HG02840 (cell line): Measurements from ENCODE around the gene SELENOK.

Experiments used
- ATAC-seq: cut with Tn5 transposase; IDR thresholded peaks from one replicate; pipeline ENCODE4 v1.9.1; 2021; ENCODE audit warnings: mild to moderate bottlenecking, moderate library complexity, moderate number of reproducible peaks; ENCODE audit not compliant: unreplicated experiment, low FRiP score

SELENOK gene

GRCh38 chr3:53844262-53845102, 47.2 kb downstream of the SELENOK start:
- ATAC-seq = no peak

GRCh38 chr3:53843195-53844177, 48.2 kb downstream of the SELENOK start:
- ATAC-seq = peak; percentile 36

GRCh38 chr3:53842436-53843194, 49.0 kb downstream of the SELENOK start:
- no peak for ATAC-seq

GRCh38 chr3:53841296-53841695, 50.4 kb downstream of the SELENOK start:
- ATAC-seq = no peak

GRCh38 chr3:53837331-53837730, 54.3 kb downstream of the SELENOK start:
- ATAC-seq = no peak

- no peak for ATAC-seq
These were observed 55.4 kb downstream of the SELENOK start for GRCh38 chr3:53836084-53836872.

GRCh38 chr3:53835257-53835656, 56.4 kb downstream of the SELENOK start:
- ATAC-seq = no peak

GRCh38 chr3:53834429-53835095, 57.1 kb downstream of the SELENOK start:
- ATAC-seq = no peak
